ENCODE data around the gene TRAPPC10.

The TRAPPC10 gene

DNA sequence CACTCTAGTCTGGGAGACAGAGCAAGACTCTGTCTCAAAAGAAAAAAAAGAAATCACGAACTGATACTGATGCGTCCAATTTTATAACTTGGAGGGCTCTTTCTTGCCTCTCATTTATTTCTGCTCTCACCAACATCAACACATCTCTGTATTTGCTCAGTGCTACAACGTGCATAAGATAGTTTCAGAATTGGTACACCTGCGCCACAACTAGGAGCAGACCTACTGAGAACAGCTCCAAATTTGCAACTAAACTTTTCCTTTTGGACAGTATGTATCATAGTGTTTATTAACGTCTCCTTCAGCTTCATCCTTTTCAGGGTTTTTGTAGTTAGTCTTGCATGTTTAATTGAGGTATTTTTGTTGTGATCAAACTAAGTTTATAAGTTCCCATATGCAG, 27.7 kb downstream of the TRAPPC10 start:
- DNase-seq (ENCODE audit: low spot score) = no peak

DNA sequence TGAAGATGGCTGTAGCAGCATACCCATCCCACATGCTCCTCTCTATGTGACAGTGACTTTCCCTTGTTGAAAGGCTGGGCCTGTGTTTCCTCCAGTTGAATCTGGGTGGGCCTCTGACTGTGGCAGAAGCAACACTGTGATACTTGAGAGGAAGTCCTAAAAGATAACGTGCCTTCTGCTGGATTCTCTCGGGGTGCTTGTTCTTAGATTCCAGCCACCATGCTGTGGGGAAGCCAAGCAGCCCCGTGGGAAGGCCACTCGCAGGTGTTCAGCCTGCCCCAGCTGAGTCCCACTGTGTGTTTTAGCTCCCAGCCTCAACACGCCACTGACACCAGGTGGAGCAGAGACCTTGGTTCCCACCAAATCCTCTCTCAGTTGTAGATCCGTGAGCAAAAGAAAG, 31.5 kb downstream of the TRAPPC10 start:
- no peak for DNase-seq (ENCODE audit: low spot score)

DNA sequence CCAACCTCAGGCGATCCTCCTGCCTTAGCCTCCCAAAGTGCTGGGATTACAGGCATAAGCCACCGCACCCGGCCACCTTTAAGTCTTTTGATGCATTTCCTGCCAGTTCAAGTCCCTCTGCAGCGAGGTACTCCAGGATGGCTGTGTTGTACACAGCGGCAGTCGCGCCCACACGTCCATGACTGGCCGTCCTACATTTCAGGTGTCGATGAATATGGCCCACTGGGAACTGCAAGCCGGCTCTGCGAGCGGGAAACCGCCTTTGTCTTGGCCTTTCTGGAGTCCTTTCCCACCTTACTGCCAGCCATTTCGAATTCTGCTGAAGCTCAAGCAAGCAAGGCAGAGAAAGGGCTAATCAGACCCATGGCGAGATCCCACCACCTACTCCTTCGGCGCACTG, 34.6 kb downstream of the TRAPPC10 start:
- no peak for DNase-seq (ENCODE audit: low spot score)

DNA sequence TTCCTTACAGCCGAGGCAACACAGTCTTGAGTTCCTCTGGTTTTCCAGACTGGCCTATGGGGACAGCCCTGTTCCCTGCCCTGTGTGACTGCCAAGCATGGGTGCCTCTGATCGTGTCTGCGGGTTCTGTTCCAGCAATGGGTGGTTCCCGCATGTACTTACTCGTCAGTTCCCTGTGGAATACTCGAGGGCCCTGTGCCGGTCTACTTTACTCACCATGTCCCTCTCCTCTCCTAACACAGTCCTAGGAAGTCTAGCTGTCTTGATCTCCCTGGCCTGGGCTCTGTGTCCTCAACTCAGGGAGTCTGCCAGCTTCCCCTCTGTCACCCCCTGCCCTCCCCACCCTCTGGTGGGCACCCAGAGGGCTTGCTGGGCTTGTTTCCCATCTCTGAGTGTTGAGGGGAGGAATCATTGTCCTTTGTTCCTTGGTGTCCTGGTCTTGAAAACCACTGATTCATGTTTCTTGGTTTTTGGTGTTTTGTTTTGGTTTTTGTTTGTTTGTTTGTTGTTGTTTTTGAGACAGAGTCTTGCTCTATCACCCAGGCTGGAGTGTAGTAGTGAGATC, 36.0 kb downstream of the TRAPPC10 start:
- DNase-seq (ENCODE audit: low spot score) = no peak

DNA sequence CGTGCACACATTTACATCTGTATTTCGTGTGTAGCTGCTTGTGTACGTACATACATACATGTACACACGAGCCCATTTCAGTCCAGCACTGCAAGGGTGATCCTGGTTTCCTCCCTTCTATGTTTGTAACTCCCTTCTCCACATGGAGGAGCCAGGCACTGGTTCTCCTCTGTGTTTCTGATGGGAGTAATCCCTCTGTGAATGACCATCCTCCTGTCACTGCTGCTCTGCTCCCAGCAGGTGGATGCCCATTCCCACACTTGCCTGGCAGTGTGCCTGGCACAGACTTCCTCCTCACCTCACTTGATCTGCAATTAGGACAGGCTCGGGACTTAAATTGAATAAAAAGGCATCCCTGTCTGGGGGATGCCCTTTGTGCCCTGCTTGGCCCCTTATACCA, 37.1 kb downstream of the TRAPPC10 start:
- DNase-seq (ENCODE audit: low spot score) = no peak

DNA sequence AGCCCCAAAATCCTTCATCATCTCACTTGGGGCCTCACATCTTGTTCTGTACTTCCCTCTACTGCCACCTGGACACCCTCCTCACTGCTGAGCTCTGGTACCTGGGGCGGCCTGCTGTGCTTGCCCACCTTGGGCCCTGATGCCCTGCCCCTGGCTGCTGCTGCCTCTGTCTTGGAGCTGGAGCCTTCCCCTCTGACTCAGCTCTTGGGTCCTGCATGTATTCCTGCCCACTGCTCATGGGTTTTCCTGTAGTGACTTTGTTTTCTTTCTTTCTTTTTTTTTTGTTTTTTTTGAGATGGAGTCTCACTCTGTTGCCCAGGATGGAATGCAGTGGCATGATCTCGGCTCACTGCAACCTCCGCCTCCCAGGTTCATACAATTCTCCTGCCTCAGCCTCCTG, 37.5 kb downstream of the TRAPPC10 start:
- DNase-seq (ENCODE audit: low spot score) = no peak

DNA sequence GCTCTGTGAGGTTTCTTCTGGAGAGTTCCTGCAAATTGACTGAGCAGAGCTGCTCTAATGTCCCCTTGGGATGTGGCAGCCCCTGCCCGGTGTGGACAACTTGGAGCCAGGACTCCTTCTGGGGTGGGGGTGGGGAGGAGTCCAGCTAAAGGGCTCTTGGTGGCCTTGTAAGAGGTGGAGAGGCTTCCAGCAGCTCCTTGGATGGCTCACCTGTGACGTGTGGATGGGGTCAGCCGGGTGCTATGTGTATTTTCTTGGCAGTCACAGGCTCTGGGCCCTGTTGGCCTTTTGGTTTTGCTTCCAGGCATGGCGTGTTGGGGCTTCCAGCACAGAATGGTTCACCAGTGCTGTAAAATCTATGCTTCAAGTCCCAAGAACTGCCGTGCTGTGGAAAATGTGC, 38.2 kb downstream of the TRAPPC10 start:
- DNase-seq (ENCODE audit: low spot score) = no peak

DNA sequence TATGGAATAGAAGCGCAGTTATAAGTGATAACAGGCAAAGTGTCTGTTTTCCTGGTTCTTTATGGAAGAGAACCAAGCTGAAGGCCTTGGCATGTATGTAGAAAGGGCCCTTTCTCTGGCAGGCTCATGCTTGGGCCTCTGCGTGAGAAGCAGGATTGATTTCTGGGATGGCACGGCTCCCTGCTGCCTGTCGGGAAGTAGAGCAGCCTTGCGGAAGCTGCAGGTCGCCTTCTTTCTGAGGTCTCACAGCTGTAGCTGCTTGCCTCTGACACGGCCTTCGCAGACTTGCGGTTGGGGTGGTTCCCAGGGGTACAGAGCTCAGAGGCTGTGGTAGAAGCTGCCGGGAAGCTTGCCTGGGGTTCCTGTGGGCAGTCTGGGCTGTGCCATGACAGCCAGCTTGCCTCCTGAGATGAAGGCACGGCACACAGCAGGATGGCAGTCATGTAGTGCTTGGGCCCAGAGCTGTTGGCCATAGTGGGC, 39.4 kb downstream of the TRAPPC10 start:
- DNase-seq (ENCODE audit: low spot score) = no peak

DNA sequence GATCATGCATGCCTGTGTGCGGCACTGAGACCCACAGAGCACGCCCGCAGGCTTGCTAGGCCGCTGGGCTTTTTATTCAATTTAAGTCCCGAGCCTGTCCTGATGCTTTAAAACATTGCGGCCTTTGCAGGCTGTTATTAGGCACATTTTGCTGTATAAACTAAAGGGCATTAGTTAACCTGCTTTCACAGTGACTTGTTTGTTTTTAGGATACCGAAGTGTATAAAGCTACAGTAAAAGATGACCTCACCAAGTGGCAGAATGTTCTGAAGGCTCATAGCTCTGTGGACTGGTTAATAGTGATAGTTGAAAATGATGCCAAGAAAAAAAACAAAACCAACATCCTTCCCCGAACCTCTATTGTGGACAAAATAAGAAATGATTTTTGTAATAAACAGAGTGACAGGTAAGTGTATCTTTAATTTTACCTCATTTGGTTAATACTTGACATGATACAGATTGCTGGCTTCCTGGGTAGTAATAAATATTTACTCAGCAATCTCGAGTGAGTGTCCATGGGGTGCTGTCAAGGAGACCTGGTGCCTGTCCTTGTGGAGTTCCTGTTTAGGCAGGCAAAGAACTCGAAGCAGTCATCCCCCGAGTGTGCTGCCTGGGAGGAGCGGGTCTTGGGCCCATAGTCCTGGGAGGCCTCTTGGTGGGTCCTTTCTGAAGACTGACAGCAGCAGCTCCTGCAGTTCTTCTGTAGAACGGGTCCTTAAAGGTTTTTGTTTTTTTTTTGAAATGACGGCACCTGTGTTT, 40.1 kb downstream of the TRAPPC10 start:
- DNase-seq (ENCODE audit: low spot score) = no peak

DNA sequence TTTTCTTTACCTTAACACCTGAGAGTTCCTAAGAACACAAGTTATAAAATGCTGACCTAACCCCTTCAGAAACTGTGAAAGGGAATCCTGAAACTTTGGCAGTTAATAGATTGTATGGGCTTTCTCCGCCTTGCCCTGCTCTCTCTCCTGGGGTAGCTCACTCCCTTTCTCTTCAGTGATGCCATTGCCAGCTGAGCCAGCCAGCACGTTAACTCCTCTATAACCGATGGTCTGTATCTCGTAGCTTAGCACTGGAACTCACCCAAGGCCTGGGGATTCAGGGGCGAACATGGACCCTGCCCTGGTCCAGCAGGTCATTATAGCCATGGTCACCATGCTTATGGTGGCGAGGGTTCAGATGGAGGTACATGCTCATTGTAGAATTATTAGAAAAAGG, 40.7 kb downstream of the TRAPPC10 start:
- no peak for DNase-seq (ENCODE audit: low spot score)

DNA sequence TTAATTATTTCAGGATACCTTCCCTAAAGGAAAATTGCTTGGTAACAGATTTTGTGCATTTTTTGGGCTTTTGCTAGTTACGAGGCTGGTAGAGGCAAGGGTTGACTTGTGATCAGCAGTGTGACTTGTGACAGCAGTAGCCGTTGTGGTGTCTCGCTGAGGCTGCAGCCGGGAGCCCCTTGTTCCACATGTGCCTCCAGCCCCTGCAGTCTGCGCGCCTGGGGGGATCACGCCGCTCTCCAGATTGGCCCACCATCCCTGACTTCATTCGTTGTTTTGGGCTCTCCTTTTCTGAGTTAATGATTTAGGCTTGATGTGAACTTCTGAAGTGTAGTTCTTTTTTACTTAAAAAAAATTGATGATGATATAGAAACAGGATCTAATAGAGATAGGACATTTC, 41.5 kb downstream of the TRAPPC10 start:
- DNase-seq (ENCODE audit: low spot score) = no peak

DNA sequence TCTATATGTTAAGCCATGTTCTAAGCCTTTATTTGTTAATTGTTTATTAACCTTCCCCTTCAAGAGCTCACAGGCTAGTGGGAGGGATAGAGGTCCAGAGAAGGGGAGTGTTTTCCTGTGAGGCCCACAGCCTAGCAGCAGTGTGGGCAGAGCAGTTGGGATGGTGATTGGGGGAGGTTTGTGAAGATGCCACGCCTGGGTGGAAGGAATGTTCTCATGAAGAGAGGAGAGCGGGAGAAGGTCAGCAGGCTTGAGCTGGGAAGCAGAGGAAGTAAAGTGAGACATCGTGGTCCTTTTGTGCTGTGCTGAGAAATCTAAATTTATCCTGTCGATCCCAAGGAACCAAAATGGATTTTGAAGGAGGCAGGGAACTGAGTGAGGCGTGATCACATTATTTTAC, 42.6 kb downstream of the TRAPPC10 start:
- no peak for DNase-seq (ENCODE audit: low spot score)

DNA sequence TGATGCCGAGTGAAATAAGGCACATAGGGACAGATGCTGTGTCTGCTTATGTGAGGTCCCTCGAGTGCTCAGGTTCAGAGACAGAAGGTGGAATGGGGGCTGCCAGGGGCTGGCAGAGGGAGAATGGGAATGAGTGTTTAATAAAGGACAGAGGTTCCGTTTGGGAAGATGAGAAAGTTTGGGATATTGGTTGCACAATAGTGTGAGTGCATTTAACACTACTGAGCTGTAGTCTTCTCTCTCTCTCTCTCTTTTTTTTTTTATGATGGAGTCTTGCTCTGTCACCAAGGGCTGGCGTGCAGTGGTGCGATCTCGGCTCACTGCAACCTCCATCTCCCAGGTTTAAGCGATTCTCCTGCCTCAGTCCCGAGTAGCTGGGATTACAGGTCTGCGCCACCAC, 44.9 kb downstream of the TRAPPC10 start:
- no peak for DNase-seq (ENCODE audit: low spot score)

DNA sequence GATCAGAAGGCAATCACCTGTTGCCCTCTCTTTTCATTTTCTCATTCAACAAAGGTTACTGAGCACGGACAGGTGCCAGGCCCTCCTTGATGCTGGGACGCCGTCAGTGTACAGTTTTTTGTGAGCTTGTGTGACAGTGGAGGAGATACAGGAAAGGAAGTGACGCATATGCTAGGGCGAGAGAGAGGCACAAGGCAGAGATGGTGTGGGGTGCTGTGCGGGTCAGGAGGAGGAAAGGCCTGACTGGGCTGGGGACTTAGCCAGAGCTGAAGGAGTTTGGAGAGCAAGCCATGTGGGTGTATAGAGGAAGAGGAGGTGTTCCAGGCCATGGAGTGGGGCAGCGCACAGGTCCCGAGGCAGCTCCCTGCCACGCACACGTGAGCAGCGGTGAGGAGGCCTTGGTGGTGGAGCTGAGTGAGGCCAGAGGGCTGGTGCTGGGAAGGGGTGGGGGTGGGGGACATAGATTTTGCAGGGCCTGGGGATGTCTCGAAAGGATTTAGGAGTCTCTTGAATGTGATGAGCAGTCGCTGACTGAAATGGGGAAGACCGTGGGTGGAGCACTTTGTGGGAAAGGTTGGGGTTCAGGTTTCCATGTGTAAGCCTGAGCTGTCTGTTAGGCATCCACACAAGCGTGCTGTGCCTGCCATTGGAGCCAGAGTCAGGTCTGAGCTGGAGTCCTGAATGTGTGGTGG, 46.0 kb downstream of the TRAPPC10 start:
- DNase-seq (ENCODE audit: low spot score) = no peak

DNA sequence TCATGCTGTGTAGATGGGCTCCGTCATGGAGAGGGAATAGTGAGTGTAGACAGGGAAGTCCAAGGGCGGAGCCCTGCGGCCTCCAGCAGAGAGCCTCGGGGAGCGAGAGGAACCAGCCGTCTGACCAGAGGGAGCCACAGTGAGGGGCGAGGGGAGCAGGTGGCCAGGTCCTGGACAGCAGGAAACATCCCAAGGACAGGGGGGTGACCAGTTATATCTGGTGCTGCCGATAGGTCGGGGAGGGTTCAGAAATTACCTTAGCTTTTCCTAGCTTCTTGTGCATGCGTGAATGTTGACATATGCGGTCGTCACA, 46.5 kb downstream of the TRAPPC10 start:
- DNase-seq (ENCODE audit: low spot score) = no peak

DNA sequence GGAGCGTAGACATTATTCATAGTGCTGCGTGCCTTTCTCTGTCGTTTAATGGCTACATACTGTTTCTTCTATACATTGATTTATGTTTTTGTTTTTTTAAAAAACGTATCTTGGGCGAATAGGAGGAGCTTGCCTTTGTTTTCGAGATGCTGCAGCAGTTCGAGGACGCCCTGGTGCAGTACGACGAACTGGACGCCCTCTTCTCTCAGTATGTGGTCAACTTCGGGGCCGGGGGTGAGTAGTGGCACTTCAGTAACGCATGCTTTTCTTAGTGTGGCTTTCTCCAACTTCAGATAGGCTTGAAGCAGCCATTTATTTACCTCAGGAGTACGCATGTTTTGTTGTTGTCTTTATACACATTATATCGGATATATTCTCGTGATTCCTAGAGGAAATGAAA, 46.9 kb downstream of the TRAPPC10 start:
- DNase-seq (ENCODE audit: low spot score) = no peak

DNA sequence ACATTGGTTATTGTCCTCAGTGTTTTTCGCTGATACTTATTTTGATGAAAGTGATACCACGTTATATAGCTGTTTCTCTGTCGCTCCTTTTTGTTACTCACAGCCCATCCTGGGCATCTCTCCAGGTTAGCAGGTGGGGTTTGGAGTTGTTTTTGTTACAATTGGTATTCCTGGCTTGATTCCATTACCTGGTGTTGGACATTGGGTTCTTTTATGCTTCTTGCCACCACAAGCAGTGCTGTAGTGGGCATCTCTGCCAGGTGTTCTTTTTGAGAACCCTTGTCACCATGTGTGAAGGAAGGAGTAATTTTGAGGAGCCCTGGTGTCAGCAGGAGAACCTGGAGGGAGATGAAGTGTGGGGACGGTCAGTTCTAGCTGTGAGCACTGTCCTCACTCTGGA, 47.6 kb downstream of the TRAPPC10 start:
- no peak for DNase-seq (ENCODE audit: low spot score)

DNA sequence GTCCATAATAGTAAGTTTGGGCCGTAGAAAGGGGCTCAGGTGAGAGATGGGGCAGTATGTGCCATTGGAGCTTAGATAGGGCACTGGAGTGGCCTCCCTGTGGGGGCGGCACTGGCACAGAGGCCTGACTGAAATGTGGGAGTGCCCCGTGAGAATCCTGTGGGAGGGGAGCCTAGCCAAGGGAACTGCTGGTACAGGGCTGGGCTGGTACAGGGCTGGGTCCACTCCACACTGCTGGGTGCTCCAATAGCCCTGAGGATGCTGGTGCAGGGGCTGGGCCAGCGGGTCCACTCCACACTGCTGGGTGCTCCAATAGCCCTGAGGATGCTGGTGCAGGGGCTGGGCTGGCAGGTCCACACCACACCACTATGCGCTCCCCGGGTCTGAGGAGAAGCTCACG, 50.3 kb downstream of the TRAPPC10 start:
- no peak for DNase-seq (ENCODE audit: low spot score)

DNA sequence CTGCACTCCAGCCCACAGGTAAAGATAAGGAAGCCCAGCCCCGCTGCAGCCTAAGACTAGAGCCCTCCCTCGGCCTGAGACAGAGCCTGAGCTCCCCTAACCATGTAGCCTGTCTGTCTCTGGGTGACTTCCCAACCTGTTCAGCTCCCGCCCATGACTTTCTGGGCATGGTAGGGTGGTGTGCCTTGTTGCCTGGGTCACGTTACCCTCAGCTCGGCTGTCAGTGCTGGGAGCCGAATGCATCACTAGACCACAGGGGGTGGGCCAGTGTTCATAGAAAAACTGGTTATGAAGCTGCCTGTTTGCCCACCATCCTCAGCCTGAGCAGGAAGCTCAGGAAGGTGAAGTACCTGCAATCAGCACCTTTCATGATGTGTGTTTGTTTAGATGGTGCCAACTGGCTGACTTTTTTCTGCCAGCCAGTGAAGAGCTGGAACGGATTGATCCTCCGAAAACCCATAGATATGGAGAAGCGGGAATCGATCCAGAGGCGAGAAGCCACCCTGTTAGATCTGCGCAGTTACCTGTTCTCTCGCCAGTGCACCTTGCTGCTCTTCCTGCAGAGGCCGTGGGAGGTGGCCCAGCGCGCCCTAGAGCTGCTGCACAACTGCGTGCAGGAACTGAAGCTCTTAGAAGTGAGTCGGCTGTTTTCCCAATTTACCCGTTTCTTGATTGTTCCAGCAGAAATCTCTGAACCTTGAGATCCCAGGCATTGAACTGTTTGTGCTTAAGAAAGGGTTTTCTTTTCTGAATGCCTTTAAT, 51.2 kb downstream of the TRAPPC10 start:
- no peak for DNase-seq (ENCODE audit: low spot score)

DNA sequence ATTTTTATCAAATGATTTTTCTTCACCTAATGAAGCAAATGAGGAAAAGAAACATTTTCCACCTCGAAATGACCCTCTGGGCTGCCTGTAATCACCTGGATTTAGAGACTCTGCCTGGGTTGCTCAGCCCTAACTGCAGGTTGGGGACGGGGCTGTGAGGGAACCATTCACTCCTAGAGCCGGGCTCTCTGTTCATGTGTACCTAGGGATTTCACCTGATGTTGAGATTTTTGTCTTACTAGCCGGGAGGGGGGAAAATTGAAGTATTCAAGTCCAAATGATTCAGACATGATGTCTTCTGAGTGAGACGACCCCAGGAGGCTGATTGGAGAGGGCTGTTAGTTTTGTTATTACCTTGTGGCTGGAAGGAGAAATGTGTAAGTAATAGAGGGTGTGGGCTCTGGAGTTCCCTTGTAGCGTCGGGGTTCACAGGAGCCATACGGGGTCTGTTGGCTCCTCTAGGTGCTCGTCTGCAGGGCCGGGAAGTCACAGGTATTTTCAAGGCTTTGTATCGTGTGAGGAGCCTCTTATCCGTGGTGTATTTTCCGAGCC, 52.8 kb downstream of the TRAPPC10 start:
- no peak for DNase-seq (ENCODE audit: low spot score)

DNA sequence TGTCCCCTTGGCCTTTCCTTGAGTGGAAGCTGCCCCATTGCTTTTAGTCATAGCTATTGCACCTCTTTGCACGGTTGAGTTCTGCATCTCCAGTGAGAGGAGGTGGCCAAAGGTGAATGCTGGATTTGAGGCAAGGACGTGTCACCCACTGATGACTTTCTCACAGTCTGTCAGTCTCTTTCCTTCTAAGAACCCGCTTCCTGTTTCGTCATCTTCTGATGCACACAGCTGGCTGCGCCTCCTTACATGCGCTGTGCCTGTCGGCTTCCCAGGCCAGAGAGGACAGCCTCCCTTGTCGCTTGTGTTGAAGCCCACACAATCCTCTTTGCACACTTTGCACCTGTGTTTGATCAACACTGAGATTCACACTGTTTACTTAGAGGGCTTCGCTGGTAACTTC, 53.3 kb downstream of the TRAPPC10 start:
- DNase-seq (ENCODE audit: low spot score) = peak; percentile 39

DNA sequence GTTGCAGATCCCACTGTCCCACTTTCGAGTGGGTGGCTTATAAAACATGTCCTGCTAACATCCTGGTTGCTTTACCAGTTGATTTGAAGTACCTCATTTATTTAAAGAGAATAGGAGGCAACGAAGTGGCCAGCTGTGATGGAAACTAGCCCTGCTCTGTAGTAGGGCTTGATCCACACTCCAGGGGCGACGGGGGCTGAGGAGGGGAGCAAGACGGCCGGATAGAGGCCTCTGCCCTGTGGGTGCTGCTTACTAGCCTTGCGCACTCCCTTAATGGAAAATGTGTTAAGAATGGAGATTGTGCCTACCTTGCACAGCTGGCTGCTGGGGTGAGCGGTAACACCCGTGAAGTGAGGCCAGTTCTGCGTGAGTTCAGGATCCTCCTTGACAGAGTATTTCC, 54.0 kb downstream of the TRAPPC10 start:
- no peak for DNase-seq (ENCODE audit: low spot score)
